Measurements from ENCODE around the gene BLACAT1.

BLACAT1 gene

GRCh38 chr1:205455581-205456382, at the start of gene BLACAT1:
Gene BLACAT1, minus strand, starts transcription at chr1:205456045.
- Histone ChIP-seq H3K4me3 (ENCODE audit: low read length in 2 of 2) (peak within 1 kb of the TSS in 1 of 2 donors; percentile 40), H3K9ac (ENCODE audit: low read length in 2 of 2) (no peak within 1 kb of the TSS), H3K27ac (ENCODE audit: low read length) (no peak within 1 kb of the TSS), H3K4me1 (ENCODE audit: control insufficient read depth, insufficient read depth, low read length) (peaks cover 16% of the 10 kb centered on the region), H3K9me3 (ENCODE audit: control insufficient read depth in 2 of 2, low read length in 2 of 2) (no peaks in the 10 kb centered on the region), H3K27me3 (ENCODE audit: control insufficient read depth in 1 of 2, insufficient read depth in 2 of 2, low read length in 2 of 2) (peaks cover 72 to 85% of the 10 kb centered on the region in 2 donors), H3K36me3 (ENCODE audit: control insufficient read depth in 2 of 2, insufficient read depth in 2 of 2, low read length in 2 of 2) (no peaks in the 10 kb centered on the region)

GRCh38 chr1:205505076-205505729, 49.4 kb upstream of the BLACAT1 start:
- Histone ChIP-seq H3K27ac (ENCODE audit: low read length) (peak overlapping the region; percentile 18), H3K36me3 (ENCODE audit: control insufficient read depth in 2 of 2, insufficient read depth in 2 of 2, low read length in 2 of 2) (no peaks in the 10 kb centered on the region), H3K27me3 (ENCODE audit: control insufficient read depth in 1 of 2, insufficient read depth in 2 of 2, low read length in 2 of 2) (no peaks in the 10 kb centered on the region), H3K9ac (ENCODE audit: low read length in 2 of 2) (peak overlapping the region; percentile 74 to 77), H3K9me3 (ENCODE audit: control insufficient read depth in 2 of 2, low read length in 2 of 2) (no peaks in the 10 kb centered on the region), H3K4me1 (ENCODE audit: control insufficient read depth, insufficient read depth, low read length) (peaks cover 25% of the 10 kb centered on the region), H3K4me3 (ENCODE audit: low read length in 2 of 2) (peak overlapping the region; percentile 81 to 87)

GRCh38 chr1:205504311-205505075, 48.6 kb upstream of the BLACAT1 start, which contains the start of gene CDK18:
Gene CDK18, plus strand, starts transcription at chr1:205504669. Its CDS starts 18,499 bp downstream, at chr1:205523168.
- peaks cover 25% of the 10 kb centered on the region for H3K4me1 ChIP-seq (ENCODE audit: control insufficient read depth, insufficient read depth, low read length)
- no peaks in the 10 kb centered on the region for H3K27me3 ChIP-seq (ENCODE audit: control insufficient read depth in 1 of 2, insufficient read depth in 2 of 2, low read length in 2 of 2)
- H3K27ac ChIP-seq (ENCODE audit: low read length): peak within 1 kb of the TSS; percentile 49
- no peaks in the 10 kb centered on the region for H3K9me3 ChIP-seq (ENCODE audit: control insufficient read depth in 2 of 2, low read length in 2 of 2)
- H3K4me3 ChIP-seq (ENCODE audit: low read length in 2 of 2): peak within 1 kb of the TSS; percentile 81 to 87
- H3K9ac ChIP-seq (ENCODE audit: low read length in 2 of 2): peak within 1 kb of the TSS; percentile 74 to 77
- H3K36me3 ChIP-seq (ENCODE audit: control insufficient read depth in 2 of 2, insufficient read depth in 2 of 2, low read length in 2 of 2): no peaks in the 10 kb centered on the region

DNA sequence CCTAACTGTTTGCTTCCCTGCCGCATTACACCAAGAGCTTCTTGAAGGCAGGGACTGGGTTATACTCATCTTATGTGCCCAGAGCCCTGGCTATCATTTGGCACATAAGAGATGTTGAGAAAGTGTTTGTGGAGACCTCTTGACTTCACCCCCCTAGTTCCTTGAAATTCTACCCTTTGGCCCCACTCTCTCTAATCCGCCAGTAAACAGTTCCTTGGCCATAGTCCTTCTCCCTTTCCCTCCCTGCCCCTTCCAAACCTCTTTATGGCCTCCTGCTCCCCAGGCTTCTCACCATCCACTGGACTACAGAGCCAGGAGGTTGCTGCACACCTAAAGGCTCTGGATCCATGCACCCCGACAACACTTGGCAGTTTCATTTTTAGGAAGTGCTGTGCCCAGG, 47.1 kb upstream of the BLACAT1 start:
- Histone ChIP-seq H3K9me3 (ENCODE audit: control insufficient read depth in 2 of 2, low read length in 2 of 2) (no peaks in the 10 kb centered on the region), H3K27me3 (ENCODE audit: control insufficient read depth in 1 of 2, insufficient read depth in 2 of 2, low read length in 2 of 2) (no peaks in the 10 kb centered on the region), H3K4me3 (ENCODE audit: low read length in 2 of 2) (no peak overlapping the region), H3K4me1 (ENCODE audit: control insufficient read depth, insufficient read depth, low read length) (peaks cover 25% of the 10 kb centered on the region), H3K9ac (ENCODE audit: low read length in 2 of 2) (no peak overlapping the region), H3K27ac (ENCODE audit: low read length) (no peak overlapping the region), H3K36me3 (ENCODE audit: control insufficient read depth in 2 of 2, insufficient read depth in 2 of 2, low read length in 2 of 2) (no peaks in the 10 kb centered on the region)

DNA sequence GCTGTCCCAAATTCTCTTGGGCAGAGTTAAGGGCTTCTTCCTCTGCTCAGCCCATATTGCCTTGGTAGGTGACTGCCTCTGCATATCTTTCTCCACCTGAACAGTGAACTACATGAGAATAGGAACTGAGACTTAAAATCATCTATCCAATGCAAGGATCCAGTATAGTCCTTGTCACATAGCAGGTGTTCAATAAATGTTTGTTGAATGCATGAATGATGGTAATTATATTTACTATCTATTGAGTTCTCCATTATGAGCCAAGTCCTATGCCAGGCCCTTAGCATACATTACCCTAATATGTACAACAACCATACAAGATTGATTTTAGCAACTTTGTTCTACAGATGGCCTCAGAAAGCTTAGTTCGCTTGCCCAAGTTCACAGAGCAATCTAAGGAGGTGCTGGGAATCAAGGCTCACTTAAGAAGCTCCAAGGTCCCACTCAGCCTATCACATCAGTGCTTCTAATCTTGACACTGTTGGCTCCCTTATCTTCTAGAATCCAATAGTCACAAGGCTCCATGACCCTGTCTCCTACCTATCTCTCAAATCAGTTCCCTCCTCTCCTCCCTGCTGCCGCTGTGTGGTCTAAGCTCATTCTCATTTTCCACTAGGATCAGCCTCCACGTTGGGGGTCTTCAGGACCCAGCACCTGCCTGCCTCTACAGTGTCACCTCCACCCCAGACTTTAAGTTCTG, 46.4 kb upstream of the BLACAT1 start:
- Histone ChIP-seq H3K27me3 (ENCODE audit: control insufficient read depth in 1 of 2, insufficient read depth in 2 of 2, low read length in 2 of 2) (no peaks in the 10 kb centered on the region), H3K4me1 (ENCODE audit: control insufficient read depth, insufficient read depth, low read length) (peaks cover 25% of the 10 kb centered on the region), H3K27ac (ENCODE audit: low read length) (no peak overlapping the region), H3K9ac (ENCODE audit: low read length in 2 of 2) (no peak overlapping the region), H3K36me3 (ENCODE audit: control insufficient read depth in 2 of 2, insufficient read depth in 2 of 2, low read length in 2 of 2) (no peaks in the 10 kb centered on the region), H3K9me3 (ENCODE audit: control insufficient read depth in 2 of 2, low read length in 2 of 2) (no peaks in the 10 kb centered on the region), H3K4me3 (ENCODE audit: low read length in 2 of 2) (no peak overlapping the region)

GRCh38 chr1:205500240-205501233, 44.7 kb upstream of the BLACAT1 start:
- Histone ChIP-seq H3K9ac (ENCODE audit: low read length in 2 of 2) (no peak overlapping the region), H3K9me3 (ENCODE audit: control insufficient read depth in 2 of 2, low read length in 2 of 2) (no peaks in the 10 kb centered on the region), H3K27me3 (ENCODE audit: control insufficient read depth in 1 of 2, insufficient read depth in 2 of 2, low read length in 2 of 2) (no peaks in the 10 kb centered on the region), H3K36me3 (ENCODE audit: control insufficient read depth in 2 of 2, insufficient read depth in 2 of 2, low read length in 2 of 2) (no peaks in the 10 kb centered on the region), H3K4me3 (ENCODE audit: low read length in 2 of 2) (no peak overlapping the region), H3K4me1 (ENCODE audit: control insufficient read depth, insufficient read depth, low read length) (peaks cover 12% of the 10 kb centered on the region), H3K27ac (ENCODE audit: low read length) (no peak overlapping the region)

DNA sequence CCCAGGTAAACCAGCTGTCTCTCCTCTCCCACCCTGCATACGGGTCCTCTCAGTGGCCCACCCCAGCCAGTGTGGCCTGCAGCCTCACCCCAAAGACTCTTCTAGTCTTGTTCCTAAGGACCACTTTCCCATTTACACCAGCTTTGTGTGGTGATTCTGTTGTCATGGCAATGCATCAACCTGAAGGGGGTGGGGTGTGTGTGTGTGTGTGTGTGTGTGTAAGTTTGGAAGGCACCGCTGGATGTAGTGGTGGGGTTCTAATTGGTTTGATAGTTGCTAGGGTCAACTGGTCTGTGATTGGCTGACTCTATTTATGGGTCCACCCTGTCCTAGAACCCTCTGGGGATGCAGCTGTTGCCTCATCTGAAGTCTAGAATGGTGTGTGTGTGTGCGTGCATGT, 43.9 kb upstream of the BLACAT1 start:
- Histone ChIP-seq H3K9me3 (ENCODE audit: control insufficient read depth in 2 of 2, low read length in 2 of 2) (no peaks in the 10 kb centered on the region), H3K27ac (ENCODE audit: low read length) (no peak overlapping the region), H3K27me3 (ENCODE audit: control insufficient read depth in 1 of 2, insufficient read depth in 2 of 2, low read length in 2 of 2) (no peaks in the 10 kb centered on the region), H3K9ac (ENCODE audit: low read length in 2 of 2) (no peak overlapping the region), H3K4me1 (ENCODE audit: control insufficient read depth, insufficient read depth, low read length) (peaks cover 5% of the 10 kb centered on the region), H3K36me3 (ENCODE audit: control insufficient read depth in 2 of 2, insufficient read depth in 2 of 2, low read length in 2 of 2) (no peaks in the 10 kb centered on the region), H3K4me3 (ENCODE audit: low read length in 2 of 2) (no peak overlapping the region)

GRCh38 chr1:205497351-205497750, 41.5 kb upstream of the BLACAT1 start:
- Histone ChIP-seq H3K36me3 (ENCODE audit: control insufficient read depth in 2 of 2, insufficient read depth in 2 of 2, low read length in 2 of 2) (no peaks in the 10 kb centered on the region), H3K9ac (ENCODE audit: low read length in 2 of 2) (no peak overlapping the region), H3K4me1 (ENCODE audit: control insufficient read depth, insufficient read depth, low read length) (peaks cover 14% of the 10 kb centered on the region), H3K9me3 (ENCODE audit: control insufficient read depth in 2 of 2, low read length in 2 of 2) (no peaks in the 10 kb centered on the region), H3K27me3 (ENCODE audit: control insufficient read depth in 1 of 2, insufficient read depth in 2 of 2, low read length in 2 of 2) (peaks cover 3 to 8% of the 10 kb centered on the region in 2 donors), H3K4me3 (ENCODE audit: low read length in 2 of 2) (no peak overlapping the region), H3K27ac (ENCODE audit: low read length) (no peak overlapping the region)

DNA sequence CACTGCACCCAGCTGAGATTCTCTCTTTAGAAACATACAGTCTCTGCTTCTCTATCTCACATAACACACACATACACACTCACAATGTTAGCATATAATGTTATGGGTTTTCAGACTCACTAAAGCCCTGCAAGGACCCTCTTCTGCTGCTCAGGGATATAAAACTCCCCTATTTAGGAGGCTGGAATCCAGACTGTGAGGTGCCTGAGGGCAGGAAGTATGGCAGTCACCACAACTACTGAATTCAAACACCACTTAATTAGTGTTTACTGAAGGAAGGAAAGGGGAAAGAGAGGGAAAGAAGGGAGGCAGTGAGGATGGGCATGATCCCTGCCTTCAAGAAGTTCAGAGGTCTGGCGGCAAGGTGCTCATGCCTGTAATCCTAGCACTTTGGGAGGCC, 40.8 kb upstream of the BLACAT1 start:
- Histone ChIP-seq H3K9ac (ENCODE audit: low read length in 2 of 2) (no peak overlapping the region), H3K9me3 (ENCODE audit: control insufficient read depth in 2 of 2, low read length in 2 of 2) (no peaks in the 10 kb centered on the region), H3K4me1 (ENCODE audit: control insufficient read depth, insufficient read depth, low read length) (peaks cover 17% of the 10 kb centered on the region), H3K4me3 (ENCODE audit: low read length in 2 of 2) (no peak overlapping the region), H3K27ac (ENCODE audit: low read length) (no peak overlapping the region), H3K36me3 (ENCODE audit: control insufficient read depth in 2 of 2, insufficient read depth in 2 of 2, low read length in 2 of 2) (no peaks in the 10 kb centered on the region), H3K27me3 (ENCODE audit: control insufficient read depth in 1 of 2, insufficient read depth in 2 of 2, low read length in 2 of 2) (peaks cover 3 to 8% of the 10 kb centered on the region in 2 donors)

Measured in stomach smooth muscle (tissue), 2 donors.